GM12875 (cell line): Measurements from ENCODE around the gene AP1G2.

Experiments used
- H3K4me3 ChIP-seq: one replicate; pipeline ENCODE4 v1.5.1; 2011; ENCODE audit warnings: low read depth, low read length, control low read depth
- CTCF ChIP-seq: IDR thresholded peaks from 2 replicates; pipeline ENCODE4 v1.5.1; 2011; ENCODE audit warnings: low read depth, mild to moderate bottlenecking, control low read depth, inconsistent platforms, low read length, moderate library complexity, borderline replicate concordance; ENCODE audit not compliant: insufficient read depth

Gene AP1G2

GRCh38 chr14:23558346-23559009 is 9.1 kb downstream of the AP1G2 start:
- no peak for TF ChIP-seq CTCF
- H3K4me3 ChIP-seq: no peak overlapping the region

- no peak overlapping the region for H3K4me3 ChIP-seq
- TF ChIP-seq CTCF: no peak
Measured at GRCh38 chr14:23557946-23558345, 9.6 kb downstream of the AP1G2 start.

- no peak for TF ChIP-seq CTCF
- no peak overlapping the region for H3K4me3 ChIP-seq
Measured at GRCh38 chr14:23557521-23557920, 10.1 kb downstream of the AP1G2 start.

GRCh38 chr14:23556700-23557440 is 10.7 kb downstream of the AP1G2 start:
- TF ChIP-seq CTCF: no peak
- peak overlapping the region; percentile 65 for H3K4me3 ChIP-seq

- peak within 1 kb of the TSS; percentile 65 for H3K4me3 ChIP-seq
- no peak for TF ChIP-seq CTCF
Measured at GRCh38 chr14:23555882-23556699, 11.5 kb downstream of the AP1G2 start, which contains the start of gene THTPA. TSS of gene THTPA (plus strand) at chr14:23556271. CDS start at chr14:23556758, 487 bp downstream.

- TF ChIP-seq CTCF: no peak
- H3K4me3 ChIP-seq: peak overlapping the region; percentile 65
Measured at GRCh38 chr14:23555533-23555881, 12.1 kb downstream of the AP1G2 start.
